B cell (primary cell): ENCODE results near the gene TPRN. TPM values are rescaled to one million over a fixed set of nuclear protein-coding genes. Genes with fewer than 3 reads are reported as not detected.

ENCODE experiments used
- ATAC-seq: fragments of 200-7000 bp; cut with Tn5 transposase; one replicate; pipeline ENCODE4 v1.10.0; 2021; ENCODE audit warnings: low read depth, mild to moderate bottlenecking, moderate number of reproducible peaks, moderate library complexity
- CTCF ChIA-PET: fragments of 350-600 bp; sonication (Branson Sonifier 250); formaldehyde crosslinking; loops from one replicate; lab custom pipeline; 2021; ENCODE audit warnings: antibody characterized with exemption, inconsistent platforms; lab: Charles Lee
- POLR2A ChIA-PET: fragments of 350-600 bp; sonication (Branson Sonifier 250); formaldehyde crosslinking; loops from one replicate; lab custom pipeline; 2021; ENCODE audit warnings: antibody characterized with exemption; lab: Charles Lee
- DNase-seq: peaks from one replicate; pipeline ENCODE4 v3.0.0; 2013
- H2AFZ ChIP-seq: 2 replicates; pipeline ENCODE4 v1.6.1; 2012; ENCODE audit warnings: mild to moderate bottlenecking, low read depth, low read length; ENCODE audit not compliant: insufficient read depth, poor library complexity, severe bottlenecking
- H3K27ac ChIP-seq, 2 donors: 1 replicate in 1 of 2; 2 replicates in 1 of 2; pipeline ENCODE4 v1.5.1; 2012 to 2013; ENCODE audit warnings: low read length in 2 of 2, mild to moderate bottlenecking in 2 of 2, moderate library complexity in 1 of 2
- H3K27me3 ChIP-seq, 4 experiments: fragments of 200-600 bp in 1 of 4; sonication (generic) in 1 of 4; replicated peaks in 1 of 4; 1 replicate in 2 of 4; 2 replicates in 2 of 4; pipeline versions ENCODE4 v1.6.1 to v1.7.0; 2013 to 2016; ENCODE audit warnings: low read length in 3 of 4, mild to moderate bottlenecking in 2 of 4, mixed read lengths in 1 of 4, moderate library complexity in 1 of 4; ENCODE audit not compliant: insufficient read depth in 4 of 4, control insufficient read depth in 3 of 4; ENCODE audit errors: control extremely low read depth in 1 of 4
- H3K36me3 ChIP-seq, 2 experiments: replicated peaks in 1 of 2; 1 replicate in 1 of 2; 2 replicates in 1 of 2; pipeline versions ENCODE4 v1.6.1 to v1.7.1; 2013; ENCODE audit warnings: low read length in 1 of 2; ENCODE audit not compliant: insufficient read depth in 2 of 2, control insufficient read depth in 1 of 2; ENCODE audit errors: control extremely low read depth in 1 of 2, extremely low read depth in 1 of 2
- H3K4me1 ChIP-seq, 2 donors: fragments of 200-600 bp in 1 of 2; sonication (generic) in 1 of 2; 1 replicate in 1 of 2; 2 replicates in 1 of 2; pipeline versions ENCODE4 v1.5.1 to v1.6.1; 2013 to 2017; ENCODE audit warnings: low read length in 2 of 2; ENCODE audit not compliant: control insufficient read depth in 2 of 2, insufficient read depth in 2 of 2
- H3K4me2 ChIP-seq: replicated peaks from 2 replicates; pipeline ENCODE3; 2012; ENCODE audit warnings: mild to moderate bottlenecking, low read depth, low read length; ENCODE audit not compliant: poor library complexity, severe bottlenecking
- H3K4me3 ChIP-seq, 5 experiments: fragments of 200-600 bp in 1 of 5; sonication (generic) in 1 of 5; 1 replicate in 3 of 5; 2 replicates in 2 of 5; pipeline versions ENCODE4 v1.5.1 to v1.7.0; 2011 to 2016; ENCODE audit warnings: low read length in 4 of 5, mild to moderate bottlenecking in 4 of 5, low read depth in 2 of 5, control low read depth in 1 of 5, moderate library complexity in 1 of 5; ENCODE audit not compliant: insufficient read depth in 1 of 5; ENCODE audit errors: control extremely low read depth in 1 of 5, extremely low read depth in 1 of 5
- H3K79me2 ChIP-seq: fragments of 200-600 bp; sonication (generic); one replicate; pipeline ENCODE4 v1.6.0; 2016; ENCODE audit warnings: low read length; ENCODE audit not compliant: control insufficient read depth, insufficient read depth
- H3K9ac ChIP-seq: fragments of 200-600 bp; sonication (generic); 2 replicates; pipeline ENCODE4 v1.6.1; 2017; ENCODE audit warnings: mild to moderate bottlenecking, low read length, moderate library complexity
- H3K9me3 ChIP-seq, 3 donors: one replicate each; pipeline versions ENCODE4 v1.6.1 to v1.7.1; 2013; ENCODE audit warnings: low read length in 2 of 3; ENCODE audit not compliant: control insufficient read depth in 2 of 3, insufficient read depth in 1 of 3; ENCODE audit errors: control extremely low read depth in 1 of 3
- H4K20me1 ChIP-seq: 2 replicates; pipeline ENCODE4 v1.6.0; 2012; ENCODE audit warnings: mild to moderate bottlenecking, low read length; ENCODE audit not compliant: insufficient read depth, control insufficient read depth, poor library complexity, severe bottlenecking
- H3K27ac Mint-ChIP-seq: one replicate; pipeline ENCODE4 v1.8.0; 2021; ENCODE audit warnings: mixed read lengths
- H3K27me3 Mint-ChIP-seq: one replicate; pipeline ENCODE4 v1.8.0; 2021; ENCODE audit warnings: mixed read lengths
- H3K4me1 Mint-ChIP-seq: one replicate; pipeline ENCODE4 v1.8.0; 2021; ENCODE audit warnings: mixed read lengths
- H3K4me3 Mint-ChIP-seq: one replicate; pipeline ENCODE4 v1.8.0; 2021; ENCODE audit warnings: mixed read lengths
- H3K9me3 Mint-ChIP-seq: one replicate; pipeline ENCODE4 v1.8.0; 2022; ENCODE audit warnings: mixed read lengths; ENCODE audit not compliant: insufficient read depth
- EZH2 ChIP-seq: IDR thresholded peaks from 2 replicates; pipeline ENCODE4 v1.6.1; 2012; ENCODE audit warnings: borderline replicate concordance, low read depth, mild to moderate bottlenecking, moderate library complexity, low read length; ENCODE audit not compliant: insufficient read depth, poor library complexity, severe bottlenecking
- WGBS: methylation state at CpG from one replicate; pipeline ENCODE4 v1.1.5; 2013; ENCODE audit warnings: missing lambda C conversion rate; ENCODE audit not compliant: insufficient coverage; 5-methylcytosine and 5-hydroxymethylcytosine counted together
- intact Hi-C: fragments of 100-400 bp; cut with micrococcal nuclease; formaldehyde crosslinking; loops from one replicate; pipeline ENCODE4 v1.10.0; 2022
- polyA plus RNA-seq: library from polyadenylated mRNA; depleted of rRNA; stranded (reverse); fragments of >200 nt; gene quantifications from 2 replicates; pipeline ENCODE4 v1.2.3, GENCODE V29; 2012
- total RNA-seq, 2 donors: library from RNA; stranded (reverse); fragments of 120-200 nt in 1 of 2; gene quantifications; 1 replicate in 1 of 2; 2 replicates in 1 of 2; pipeline versions ENCODE4 v1.2.3 to v1.2.4, GENCODE V29; 2013 to 2022
- TF ChIP-seq, protein P1 (sequence below): fragments of 200-600 bp; IDR thresholded peaks from one replicate; pipeline ENCODE4 v1.8.0; 2022; ENCODE audit warnings: antibody characterized with exemption, mild to moderate bottlenecking

TPRN gene
- total and polyA plus RNA-seq, 2 donors (not counting 1 experiment from before 2014, with no cell fraction given) = 5.7 to 16.3 TPM

DNA sequence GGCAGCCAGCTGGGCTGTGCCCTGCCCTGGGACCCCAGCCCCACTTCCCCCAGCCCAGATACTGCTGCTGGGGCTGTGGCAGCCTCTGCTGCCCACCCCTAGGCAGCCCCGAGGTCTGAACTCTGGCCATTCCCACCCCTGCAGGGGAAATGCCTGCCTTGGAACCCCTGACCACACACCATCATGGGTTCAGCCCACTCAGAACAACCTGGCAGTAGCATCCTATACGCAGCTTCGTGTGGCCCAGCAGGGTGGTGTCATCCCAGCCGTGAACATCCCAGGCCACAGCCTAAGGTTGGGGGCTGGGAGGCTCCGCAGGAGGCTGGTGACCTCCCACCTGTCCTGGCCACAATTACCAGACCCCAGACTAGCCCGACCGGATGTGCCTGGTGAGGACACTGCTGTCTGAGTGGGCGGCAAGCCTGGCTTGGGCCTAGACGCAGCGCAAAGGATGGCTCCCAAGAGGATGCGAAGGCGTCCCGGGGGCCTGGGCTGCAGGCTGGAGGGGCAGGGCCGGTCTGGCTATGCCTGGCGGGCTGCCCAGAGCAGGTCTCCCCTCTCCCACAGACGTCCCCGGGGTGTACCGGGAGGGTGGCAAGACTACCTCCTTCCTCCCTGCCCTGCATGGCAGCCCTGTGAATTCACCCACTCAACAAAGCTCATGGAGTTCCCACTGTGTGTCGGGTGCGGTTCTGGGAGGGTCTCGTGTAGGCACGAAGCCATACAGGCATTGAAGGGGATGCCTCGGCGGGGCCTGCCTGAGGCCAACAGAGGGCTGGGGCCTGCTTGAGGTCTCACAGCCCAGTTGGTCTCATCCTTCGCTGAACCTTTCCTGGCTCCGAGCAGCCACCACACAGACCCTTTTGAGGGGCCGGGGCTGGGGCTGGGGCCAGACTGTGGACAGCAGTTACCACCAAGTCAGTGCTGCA, 28.7 kb upstream of the TPRN start:
- ATAC-seq = no peak

More for the DNA sequence above, 28.7 kb upstream of the TPRN start:
- no peak overlapping the region for H3K27ac Mint-ChIP-seq
- Histone ChIP-seq H3K9me3 (no peaks in the 10 kb centered on the region), H3K4me3 (no peak overlapping the region), H3K27me3 (peaks cover 0 to 37% (median 2%) of the 10 kb centered on the region in 4 experiments), H2AFZ (no peak overlapping the region), H3K9ac (no peak overlapping the region), H3K27ac (no peak overlapping the region), H3K4me1 (peaks cover 5 to 16% of the 10 kb centered on the region in 2 donors), H3K4me2 (no peak overlapping the region), H3K79me2 (no peaks in the 10 kb centered on the region), H3K36me3 (no peaks in the 10 kb centered on the region), H4K20me1 (no peaks in the 10 kb centered on the region)
- H3K9me3 Mint-ChIP-seq = no peaks in the 10 kb centered on the region
- 68% methylated on average over 27 of the region's 27 CpGs for WGBS
- CTCF ChIA-PET = interaction anchor here (0.8 kb wide), 1 partner anchor 182 kb away, joined by 7 read pairs; no protein-coding TSS in a partner anchor
- H3K27me3 Mint-ChIP-seq = peaks cover 4% of the 10 kb centered on the region
- intact Hi-C loops = no loop called here
- DNase-seq = no peak
- H3K4me3 Mint-ChIP-seq = no peak overlapping the region
- TF ChIP-seq, protein P1, sequence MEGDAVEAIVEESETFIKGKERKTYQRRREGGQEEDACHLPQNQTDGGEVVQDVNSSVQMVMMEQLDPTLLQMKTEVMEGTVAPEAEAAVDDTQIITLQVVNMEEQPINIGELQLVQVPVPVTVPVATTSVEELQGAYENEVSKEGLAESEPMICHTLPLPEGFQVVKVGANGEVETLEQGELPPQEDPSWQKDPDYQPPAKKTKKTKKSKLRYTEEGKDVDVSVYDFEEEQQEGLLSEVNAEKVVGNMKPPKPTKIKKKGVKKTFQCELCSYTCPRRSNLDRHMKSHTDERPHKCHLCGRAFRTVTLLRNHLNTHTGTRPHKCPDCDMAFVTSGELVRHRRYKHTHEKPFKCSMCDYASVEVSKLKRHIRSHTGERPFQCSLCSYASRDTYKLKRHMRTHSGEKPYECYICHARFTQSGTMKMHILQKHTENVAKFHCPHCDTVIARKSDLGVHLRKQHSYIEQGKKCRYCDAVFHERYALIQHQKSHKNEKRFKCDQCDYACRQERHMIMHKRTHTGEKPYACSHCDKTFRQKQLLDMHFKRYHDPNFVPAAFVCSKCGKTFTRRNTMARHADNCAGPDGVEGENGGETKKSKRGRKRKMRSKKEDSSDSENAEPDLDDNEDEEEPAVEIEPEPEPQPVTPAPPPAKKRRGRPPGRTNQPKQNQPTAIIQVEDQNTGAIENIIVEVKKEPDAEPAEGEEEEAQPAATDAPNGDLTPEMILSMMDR = no peak
- TF ChIP-seq EZH2 = no peak
- peaks cover 6% of the 10 kb centered on the region for H3K4me1 Mint-ChIP-seq
- POLR2A ChIA-PET = no interaction called here
